NOMO-1 treated with dmso at 0.1 percent for 144 hours (cell line): ENCODE results near the gene DNAJC27.
A peak's percentile ranks its signal among the peaks of the same experiment; 100 is the strongest.

ENCODE experiments used
- DNase-seq: peaks from one replicate; lab custom pipeline; 2025; ENCODE audit not compliant: unreplicated experiment; lab: John Stamatoyannopoulos, UW

The DNAJC27 gene

DNA sequence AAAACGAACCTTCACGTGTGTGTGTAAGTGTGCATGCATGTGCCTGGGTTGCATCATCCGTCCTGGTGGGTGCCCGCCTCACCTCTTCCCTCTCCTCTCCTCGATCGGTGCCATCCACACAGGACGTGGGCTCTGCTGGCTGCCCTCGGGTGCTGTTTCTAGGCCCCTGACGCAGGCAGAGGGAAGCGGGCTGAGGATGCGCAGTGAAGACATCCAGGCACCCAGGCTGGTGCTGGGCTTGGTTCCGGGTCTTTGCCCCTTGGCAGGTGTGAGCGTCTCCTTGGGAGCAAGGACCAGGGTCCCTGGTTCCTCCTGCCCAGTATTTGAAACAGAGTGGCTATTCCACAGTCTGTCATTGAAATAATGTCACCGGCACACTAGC is 45.5 kb downstream of the DNAJC27 start:
- no peak for DNase-seq

DNA sequence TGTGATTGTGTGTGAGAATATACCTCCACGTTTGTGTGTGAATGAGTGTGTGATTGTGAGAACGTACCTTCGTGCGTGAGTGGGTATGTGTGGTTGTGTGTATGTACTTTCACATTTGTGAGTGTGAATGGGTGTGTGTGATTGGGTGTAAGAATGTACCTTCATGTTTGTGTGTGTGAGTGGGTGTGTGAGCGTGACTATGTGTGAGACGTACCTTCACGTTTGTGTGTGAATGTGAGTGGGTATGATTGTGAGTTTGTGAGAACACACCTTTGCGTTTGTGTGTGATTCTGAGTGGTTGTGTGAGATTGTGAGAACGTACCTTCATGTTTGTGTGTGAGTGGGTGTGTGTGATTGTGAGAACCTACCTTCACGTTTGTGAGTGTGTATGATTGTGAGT is 45.9 kb downstream of the DNAJC27 start:
- DNase-seq: no peak

DNA sequence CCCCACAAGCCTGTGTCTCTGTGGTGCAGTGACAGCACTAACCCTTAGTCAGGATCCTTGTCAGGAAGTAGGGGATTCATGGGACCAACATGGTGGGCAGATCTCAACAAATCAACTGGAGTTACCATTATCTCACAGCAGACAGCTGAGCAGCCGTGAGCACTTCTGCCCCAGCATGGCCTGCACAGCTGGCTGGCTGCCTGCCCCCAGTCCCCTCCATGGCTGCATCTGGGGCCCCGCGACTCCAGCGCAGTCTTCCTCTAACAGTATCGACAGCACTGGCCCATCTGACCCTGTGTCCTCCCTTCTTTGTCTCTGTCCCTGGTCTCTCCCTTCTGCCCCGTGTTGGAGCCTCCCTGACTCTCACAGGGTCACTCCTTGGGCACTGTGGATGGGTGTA is 47.0 kb downstream of the DNAJC27 start:
- no peak for DNase-seq

DNA sequence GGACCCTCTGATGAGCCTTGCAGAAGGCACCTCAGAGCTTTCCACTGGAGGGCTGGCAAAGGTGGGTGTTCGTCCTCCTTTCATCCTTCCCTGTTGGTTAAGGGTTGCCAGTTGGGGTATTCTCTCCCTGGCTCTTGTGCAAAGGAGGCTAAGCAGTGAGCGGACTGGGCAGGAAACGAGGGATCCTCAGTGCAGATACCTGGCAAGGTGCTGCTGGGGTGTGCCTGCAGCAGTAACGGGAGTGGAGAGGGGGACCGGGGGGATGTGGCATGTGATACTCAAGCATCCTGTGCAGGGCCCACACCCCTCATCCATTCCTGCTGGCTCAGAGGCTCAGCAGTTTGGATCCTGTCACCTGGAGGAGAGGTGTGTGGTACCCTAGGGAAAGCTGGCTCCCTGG is 47.5 kb downstream of the DNAJC27 start:
- DNase-seq: no peak

DNA sequence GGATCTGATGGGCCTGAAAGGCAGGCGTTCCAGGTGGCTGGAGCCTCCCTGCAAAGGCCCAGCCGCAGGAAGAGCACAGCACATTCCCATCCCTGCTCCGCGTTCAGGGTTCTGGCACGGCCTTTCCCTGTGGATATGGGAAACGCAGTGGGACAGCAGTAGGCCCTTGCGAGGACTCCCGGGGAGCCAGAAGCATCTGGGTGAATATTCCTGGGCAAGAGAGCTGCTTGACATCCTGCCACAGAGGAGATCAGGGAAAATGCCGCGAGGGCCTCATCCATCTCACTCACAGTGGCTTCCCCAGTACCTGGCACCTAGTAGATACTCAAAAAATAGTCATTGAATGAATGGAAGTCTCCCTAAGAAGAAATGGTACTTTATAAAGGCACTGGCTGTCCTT is 48.6 kb downstream of the DNAJC27 start:
- DNase-seq: no peak

DNA sequence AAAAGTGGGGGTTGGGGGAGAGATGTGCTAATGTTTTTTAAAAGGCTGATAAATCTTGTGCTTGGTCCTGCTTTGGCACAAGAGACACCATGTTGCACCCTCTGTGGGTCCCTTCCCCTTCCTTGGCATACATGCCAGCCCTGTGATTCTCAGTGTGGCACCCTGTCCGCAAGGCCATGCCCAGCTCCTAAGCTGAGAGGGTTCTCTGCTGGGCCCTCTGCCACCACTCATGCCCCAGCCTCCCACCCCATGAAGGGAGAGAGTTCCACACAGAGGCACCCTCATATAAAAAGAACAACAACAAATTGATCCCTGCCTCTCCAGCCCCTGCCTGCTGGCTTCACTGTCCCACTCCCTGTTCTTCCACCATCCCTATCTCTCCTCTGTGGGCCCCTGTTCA is 49.2 kb downstream of the DNAJC27 start:
- no peak for DNase-seq

DNA sequence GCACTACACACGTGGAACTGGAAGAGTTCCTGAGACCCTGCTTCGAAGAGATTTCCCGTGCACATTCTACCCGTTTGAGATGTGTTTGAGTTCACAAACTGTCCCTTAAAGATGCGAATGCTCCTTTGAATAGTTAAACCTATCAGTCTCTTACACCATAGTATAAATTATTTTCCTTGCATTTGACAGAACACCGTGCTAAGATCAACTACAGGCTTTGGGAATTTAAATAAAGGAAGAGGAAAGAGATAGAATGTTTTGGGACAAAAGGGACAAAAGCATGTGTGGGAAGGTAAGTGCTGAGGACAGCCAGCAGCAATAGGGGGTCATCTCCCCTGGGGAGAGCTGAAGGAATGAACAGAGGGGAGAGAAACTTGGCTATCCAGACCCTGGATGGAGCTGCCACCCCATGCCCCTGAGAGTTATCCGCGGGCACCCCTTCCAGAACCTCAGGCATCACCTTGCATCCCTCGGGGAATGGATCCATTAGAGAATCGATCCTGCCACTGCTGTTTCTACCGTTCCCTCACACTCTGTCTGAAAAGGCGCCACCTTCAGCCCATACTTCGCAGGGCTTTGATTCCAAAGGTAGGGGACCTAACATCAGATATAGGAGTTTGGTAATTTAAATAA is 50.8 kb downstream of the DNAJC27 start:
- no peak for DNase-seq

DNA sequence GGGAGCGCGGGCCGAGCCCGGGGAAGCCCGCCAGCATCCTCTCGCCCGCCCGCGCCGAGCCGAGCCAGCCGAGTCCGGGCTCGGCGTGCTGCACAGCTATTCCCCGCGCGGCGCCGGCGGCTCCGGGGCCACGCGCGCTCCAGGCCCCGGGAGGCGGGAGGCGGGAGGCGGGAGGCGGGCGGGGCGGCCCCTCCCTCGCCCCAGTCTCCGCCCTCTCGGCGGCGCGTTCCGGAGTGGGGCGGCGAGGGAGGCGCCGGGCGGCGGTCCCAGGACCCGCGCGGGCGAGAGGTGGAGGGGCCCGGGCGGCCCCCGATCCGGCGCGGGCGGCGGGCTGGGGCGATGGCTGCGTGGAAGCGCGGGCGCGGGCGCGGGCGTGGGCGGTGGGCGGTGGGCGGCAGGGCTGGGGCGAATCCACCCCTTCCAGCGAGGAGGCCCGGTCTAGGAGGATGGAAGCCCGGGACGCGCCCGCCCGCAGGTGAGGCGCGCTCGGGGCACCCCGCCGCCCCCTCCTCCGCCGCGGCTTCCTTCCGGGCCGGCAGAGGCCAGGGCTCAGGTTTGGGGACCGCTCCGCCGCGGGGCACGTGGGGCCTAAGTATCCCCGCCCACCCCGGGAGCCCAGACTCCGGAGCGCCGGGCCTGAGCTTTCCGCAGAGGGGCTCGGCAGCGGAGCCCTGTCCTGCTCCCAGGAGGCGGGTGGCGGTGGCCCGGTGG is 51.5 kb downstream of the DNAJC27 start, which contains the start of gene ADCY3:
TSS of gene ADCY3 (minus strand) at position 140 of the 711 bp plus-strand sequence. CDS start 1,250 bp downstream, outside the sequence.
- DNase-seq: peak; percentile 12

DNA sequence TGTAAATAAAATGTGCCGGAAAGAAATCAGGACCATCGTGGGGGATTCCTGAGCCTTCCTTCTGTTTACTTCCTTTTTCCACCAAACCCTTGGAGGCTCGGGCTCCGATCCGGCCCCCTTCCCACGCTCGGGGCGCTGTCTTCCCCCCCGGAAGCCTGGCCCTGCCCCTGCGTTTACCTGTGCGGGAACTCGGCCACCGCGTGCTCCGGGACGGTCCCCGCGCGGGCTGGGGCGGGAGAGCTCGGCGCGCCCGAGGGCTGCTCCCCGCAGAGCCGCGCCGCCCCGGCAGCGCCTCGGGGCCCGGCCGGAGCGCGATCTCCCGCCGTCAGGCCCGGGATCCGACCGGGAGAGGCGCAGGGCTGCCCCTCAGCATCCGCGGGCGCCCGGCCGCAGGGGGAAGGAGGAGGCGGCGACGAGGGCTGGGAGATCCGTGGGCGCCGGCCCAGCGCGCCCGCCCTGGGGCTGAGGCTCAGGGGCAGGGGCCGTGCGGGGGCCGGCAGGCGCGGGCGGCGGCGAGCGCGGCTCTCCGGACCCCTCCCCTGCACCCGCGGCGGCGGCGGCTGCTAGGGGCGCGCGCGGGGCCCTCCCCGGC is 52.2 kb downstream of the DNAJC27 start:
- DNase-seq: no peak

DNA sequence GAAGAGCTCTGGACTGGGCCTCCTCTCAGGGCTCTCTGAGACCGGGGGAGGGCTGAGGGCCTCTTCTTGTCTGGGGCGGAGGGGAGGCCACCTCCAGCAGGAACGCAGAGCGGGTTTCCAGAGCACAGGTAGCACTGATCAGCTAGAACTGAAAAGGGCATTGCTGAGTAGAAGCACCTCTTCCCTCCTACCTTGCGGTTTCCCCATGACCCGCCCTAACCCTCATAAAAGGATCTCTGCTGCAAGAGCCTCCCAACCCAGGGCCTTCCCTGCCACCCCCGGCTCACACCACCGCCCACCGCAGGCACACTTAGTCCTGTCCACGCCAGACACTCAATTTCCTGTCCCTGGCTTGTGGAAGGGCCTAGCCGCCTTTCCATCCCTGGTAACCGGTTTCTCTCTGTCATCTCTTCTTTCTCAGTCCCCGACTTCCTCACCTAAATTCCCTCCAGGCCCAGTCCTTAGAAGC is 52.7 kb downstream of the DNAJC27 start:
- no peak for DNase-seq

DNA sequence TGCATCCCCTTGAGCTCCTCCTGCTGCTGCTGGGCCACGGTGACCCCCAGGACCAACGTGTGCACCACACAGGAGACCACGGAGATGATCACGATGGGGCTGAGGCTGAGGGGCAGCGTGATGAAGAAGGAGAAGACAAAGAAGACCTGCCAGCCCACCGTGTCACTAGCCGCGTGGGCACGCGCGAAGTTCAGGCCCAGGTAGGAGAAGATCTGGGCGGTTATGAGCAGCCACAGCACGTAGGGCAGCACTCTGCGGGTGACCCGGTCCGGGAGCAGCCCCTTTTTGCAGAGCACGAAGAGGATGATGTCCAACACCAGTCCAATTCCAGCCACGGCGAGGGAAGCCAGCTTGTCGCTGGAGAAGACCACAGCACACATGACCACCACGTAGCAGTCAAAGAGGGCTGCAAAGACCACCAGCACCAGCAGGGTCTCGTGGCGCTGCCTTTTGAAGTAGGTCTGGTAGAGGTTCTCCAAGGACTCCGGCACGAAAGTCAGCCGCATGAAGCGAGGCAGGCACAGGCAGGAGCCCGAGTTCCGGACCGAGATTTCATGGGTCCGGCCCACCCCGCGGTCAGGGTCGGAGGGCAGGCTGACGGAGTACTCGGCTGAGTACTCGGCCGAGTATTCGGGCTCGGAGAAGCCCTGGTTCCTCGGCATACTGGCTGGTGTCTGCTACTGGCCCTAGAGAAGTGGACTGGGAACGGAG is 53.3 kb downstream of the DNAJC27 start:
- no peak for DNase-seq

DNA sequence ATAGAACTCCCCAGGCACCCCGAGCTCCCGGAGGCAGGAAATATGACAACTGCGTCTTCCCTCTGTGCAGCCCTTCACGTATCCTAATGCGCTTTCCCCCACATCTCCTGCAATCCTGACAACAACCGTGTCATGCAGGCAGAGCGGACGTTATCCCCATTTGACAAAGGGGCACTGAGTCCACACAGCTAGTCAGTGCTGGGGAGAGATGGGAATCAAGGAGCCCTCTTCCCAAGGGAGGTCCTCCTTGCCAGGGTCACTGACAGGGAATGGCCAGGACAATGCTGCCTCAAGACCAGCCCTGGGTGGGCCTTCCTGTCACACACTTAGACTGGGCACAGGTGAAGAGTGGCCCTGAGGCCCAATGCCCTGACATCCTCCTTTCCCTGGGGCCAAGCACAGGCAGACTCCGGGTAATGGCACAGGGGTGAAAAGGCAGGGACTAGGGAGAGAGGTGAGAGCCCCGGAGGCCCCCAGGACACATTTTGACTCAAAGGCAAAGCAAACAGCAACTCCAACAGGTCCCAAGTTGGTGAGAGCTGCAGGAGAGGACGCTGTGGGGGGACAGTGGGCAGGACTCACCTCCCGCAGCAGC is 53.9 kb downstream of the DNAJC27 start:
- no peak for DNase-seq

DNA sequence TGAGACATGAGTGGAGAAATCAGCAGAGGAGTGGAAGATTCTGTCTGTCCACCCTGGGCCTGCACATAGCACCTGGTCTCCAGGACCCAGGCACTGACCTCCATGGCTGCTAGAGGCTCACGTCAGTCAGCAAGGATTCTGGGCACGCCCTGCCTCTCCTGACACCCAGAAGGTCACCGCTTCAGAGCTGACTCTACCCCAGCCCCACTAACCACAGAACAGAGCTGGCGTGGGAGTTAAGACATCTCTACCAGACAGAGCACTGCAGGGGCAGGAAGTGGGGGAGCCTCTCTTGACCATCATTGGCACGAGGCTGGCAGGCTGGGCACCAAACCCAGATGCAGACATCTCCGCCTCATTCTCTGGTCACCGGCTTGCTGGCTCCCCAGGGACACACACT is 54.7 kb downstream of the DNAJC27 start:
- no peak for DNase-seq

DNA sequence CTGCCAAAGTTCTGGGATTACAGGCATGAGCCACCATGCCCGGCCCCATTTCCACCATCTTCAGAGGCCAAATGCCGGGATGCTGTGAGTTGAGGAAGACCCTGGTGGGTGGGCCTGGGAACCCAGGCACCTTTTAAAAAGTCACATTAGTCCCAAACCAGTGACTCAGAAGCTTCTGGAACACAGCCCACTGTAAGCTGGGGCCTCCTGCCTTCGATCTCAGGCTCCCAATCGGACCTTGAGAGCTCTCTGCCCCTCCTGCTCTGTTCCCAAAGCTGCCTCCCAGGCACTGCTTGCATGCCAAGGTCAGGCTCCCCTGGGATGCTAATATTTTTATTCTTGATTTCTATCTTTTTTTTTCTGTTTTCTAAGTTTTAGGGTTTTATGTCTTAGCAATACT is 56.0 kb downstream of the DNAJC27 start:
- no peak for DNase-seq

DNA sequence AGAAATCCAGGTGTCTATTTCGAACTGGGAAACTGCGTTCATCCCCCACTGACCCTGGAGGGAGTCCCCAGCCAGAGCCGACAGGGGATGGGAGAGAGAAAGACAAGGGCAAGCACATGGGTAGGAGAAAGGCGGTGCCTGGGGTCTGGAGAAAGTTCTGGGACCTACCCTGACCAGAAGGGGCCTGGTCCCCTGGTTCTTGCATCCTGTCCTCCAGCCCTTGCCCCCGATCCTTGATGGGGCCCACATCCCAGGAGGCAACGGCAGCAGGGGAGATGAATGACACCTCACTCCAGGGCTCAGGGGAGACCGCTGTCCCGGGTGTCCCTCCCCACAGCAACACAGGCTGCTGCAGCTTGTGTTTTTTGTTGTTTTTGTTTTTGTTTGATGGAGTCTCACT is 56.6 kb downstream of the DNAJC27 start:
- DNase-seq: no peak

DNA sequence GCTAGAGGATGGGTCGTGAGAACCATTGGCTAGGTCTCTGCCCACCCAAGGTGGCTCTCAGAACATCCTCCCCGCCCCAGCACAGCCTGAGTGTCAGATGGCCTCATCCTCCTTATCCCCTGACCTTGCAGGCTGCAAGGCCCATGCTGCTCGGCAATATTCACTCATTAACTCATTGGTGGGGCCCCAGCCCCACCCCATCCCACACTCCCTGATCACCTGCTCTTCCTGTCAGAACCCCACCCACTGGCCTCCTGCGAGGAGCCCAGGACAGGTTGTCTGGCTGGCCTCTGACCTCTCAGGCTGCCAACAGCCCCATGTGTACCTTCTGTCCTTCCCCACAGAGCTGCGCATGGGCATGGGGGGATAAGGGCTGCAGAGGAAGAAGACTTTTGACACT is 57.0 kb downstream of the DNAJC27 start:
- DNase-seq: no peak

DNA sequence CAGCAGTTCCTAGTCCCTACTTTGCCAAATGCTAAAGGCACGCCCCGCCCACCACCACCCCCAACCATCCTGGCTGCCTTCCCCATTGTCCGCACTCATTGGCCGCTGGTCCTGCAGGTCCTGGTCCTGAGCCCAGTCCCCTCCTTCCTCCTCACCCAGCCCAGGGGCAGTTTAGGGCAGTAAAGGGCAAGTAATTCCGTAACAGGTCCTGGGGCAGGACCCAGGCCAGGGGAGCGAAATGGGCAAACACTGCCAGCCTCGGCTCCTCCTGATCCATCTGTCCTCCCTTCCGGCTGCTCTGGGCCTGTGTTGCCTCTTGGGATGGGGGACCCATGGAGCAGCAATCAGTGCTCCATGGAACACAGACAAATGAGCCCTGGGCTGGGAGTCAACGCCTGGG is 57.8 kb downstream of the DNAJC27 start:
- no peak for DNase-seq

DNA sequence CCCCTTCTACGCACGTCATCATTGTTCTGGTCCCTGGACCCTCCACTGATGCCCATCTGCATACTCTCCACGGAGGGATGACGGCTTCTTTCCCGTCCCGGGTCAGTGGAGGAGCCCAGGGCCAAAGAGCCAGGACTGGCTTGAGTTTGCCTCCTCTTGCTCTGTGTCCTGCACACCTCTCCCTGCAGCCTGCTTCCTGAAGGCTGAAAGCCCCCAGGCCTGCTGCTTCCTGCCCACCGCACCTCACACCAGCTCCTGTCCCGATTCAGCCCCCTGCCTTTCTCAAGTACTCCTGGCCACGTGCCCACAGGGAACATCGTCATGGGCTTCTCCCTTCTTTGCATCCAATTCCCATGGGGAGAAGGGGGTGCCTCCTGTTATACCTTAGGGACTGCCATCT is 58.8 kb downstream of the DNAJC27 start:
- no peak for DNase-seq

DNA sequence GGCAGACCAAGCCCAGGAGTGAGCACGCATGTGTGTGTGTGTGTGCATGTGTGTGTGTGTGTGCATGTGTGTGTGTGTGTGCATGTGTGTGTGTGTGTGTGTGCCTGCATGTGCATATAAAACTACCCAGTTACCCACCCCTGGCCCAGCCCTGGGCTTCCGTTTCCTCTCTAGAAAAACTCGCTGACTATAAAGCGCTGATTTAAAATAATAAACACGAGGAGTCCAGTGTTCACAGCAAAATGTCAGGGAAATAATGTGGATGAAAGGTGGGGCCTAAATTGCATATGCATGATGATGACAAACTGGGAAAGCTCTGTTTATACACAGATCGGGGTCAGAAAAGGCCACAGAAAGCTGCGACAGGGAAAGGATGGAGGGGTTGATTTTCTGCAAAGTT is 59.2 kb downstream of the DNAJC27 start:
- no peak for DNase-seq

DNA sequence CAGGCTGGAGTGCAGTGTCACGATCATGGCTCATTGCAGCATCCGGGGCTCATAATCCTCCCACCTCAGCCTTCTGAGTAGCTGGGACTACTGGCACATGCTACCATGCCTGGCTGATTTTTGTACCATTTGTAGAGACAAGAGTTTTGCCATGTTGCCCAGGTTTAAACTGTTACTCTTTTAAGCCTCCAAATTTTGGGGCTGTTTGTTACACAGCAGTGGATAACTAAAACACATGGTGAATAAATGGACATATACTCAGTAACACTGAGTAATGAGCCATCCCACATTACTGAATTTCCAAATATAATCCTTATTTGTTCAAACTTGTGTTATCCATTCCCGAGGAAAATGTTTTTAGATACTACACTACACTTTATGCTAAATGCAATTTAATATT is 61.5 kb downstream of the DNAJC27 start:
- no peak for DNase-seq

DNA sequence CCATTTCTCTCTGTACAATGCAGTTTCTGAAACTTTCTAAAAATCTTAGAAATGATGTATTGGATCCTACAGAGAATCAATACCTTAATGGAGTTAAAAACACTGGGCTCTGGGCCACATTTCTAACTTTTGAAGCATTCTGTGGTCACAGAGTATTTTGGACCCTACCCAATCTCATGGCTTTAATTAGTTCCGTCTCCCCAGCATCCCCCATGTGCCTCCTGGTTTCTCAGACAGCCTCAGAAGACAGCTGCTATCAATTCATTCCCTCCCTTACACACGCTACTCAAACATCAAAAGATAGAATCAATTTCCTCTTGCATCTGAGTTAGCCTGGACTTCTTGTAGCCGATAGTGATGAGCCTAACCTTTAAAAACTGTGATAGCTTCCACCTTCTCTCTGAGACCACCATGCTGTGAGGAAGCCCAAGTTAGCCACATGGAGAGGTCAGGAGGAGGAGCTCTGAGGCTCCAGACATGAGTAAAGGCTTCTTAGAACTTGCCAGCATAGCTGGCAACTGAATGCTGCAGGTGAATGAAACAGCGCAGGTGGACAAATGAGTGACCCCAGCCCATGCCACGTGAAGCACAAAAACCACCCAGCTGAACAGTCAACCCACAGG is 62.1 kb downstream of the DNAJC27 start:
- no peak for DNase-seq
